ENCODE measurements around the gene ZNF423. TPM values are rescaled to one million over a fixed set of nuclear protein-coding genes. Genes with fewer than 3 reads are reported as not detected.

The ZNF423 gene
- total RNA-seq, 1 experiment from 2014 or later: 0.49 TPM

GRCh38 chr16:49745311-49745747, 110.6 kb downstream of the ZNF423 start:
- H3K27me3 ChIP-seq (ENCODE audit: control insufficient read depth, insufficient read depth, low read length): peaks cover 6% of the 10 kb centered on the region
- CTCF ChIA-PET: no interaction called here
- intact Hi-C loops (cut with micrococcal nuclease; ENCODE audit: unreplicated experiment): no loop called here

GRCh38 chr16:49744244-49745220, 111.4 kb downstream of the ZNF423 start:
- ChIA-PET POLR2A (no interaction called here), CTCF (no interaction called here)
- TF ChIP-seq SIN3A (IDR thresholded peaks at IDR 0.05; ENCODE audit: borderline replicate concordance, insufficient read depth, low read depth, low read length) (no peak), POLR2AphosphoS5 (IDR thresholded peaks at IDR 0.05; ENCODE audit: low read depth, low read length) (no peak), CTCF (IDR thresholded peaks at IDR 0.05) (no peak), TCF7L2 (IDR thresholded peaks at IDR 0.05; ENCODE audit: low read depth, low read length) (no peak), REST (IDR thresholded peaks at IDR 0.05; ENCODE audit: insufficient read depth in 1 of 2, low read depth in 2 of 2, low read length in 1 of 2) (no peak)
- ATAC-seq: no peak
- Histone ChIP-seq H3K27me3 (ENCODE audit: control insufficient read depth, insufficient read depth, low read length) (peaks cover 6% of the 10 kb centered on the region), H3K9me3 (ENCODE audit: control insufficient read depth, insufficient read depth, low read depth, low read length) (no peaks in the 10 kb centered on the region), H3K4me3 (ENCODE audit: low read depth in 2 of 2, low read length in 2 of 2) (no peak overlapping the region), H3K27ac (ENCODE audit: low read length) (no peak overlapping the region), H3K4me1 (ENCODE audit: control insufficient read depth, insufficient read depth, low read length) (no peaks in the 10 kb centered on the region), H3K36me3 (ENCODE audit: control insufficient read depth, insufficient read depth, low read length) (no peaks in the 10 kb centered on the region)
- intact Hi-C loops (cut with micrococcal nuclease; ENCODE audit: unreplicated experiment) (no loop called here), in situ Hi-C loops (cut with HindIII; ENCODE audit: low pct_unique_long_range_greater_than_20kb, low sequenced_read_pairs) (no loop called here)
- no peak for DNase-seq (ENCODE audit: low read depth, low spot score)
- no TSS peak for BruUV-seq (replicated peaks)

More at GRCh38 chr16:49745311-49745747, 110.6 kb downstream of the ZNF423 start:
- no peaks in the 10 kb centered on the region for H3K9me3 ChIP-seq (ENCODE audit: control insufficient read depth, insufficient read depth, low read depth, low read length)
- no peak overlapping the region for H3K4me3 ChIP-seq (ENCODE audit: low read depth in 2 of 2, low read length in 2 of 2)
- no peak overlapping the region for H3K27ac ChIP-seq (ENCODE audit: low read length)
- no peaks in the 10 kb centered on the region for H3K4me1 ChIP-seq (ENCODE audit: control insufficient read depth, insufficient read depth, low read length)
- in situ Hi-C loops (cut with HindIII; ENCODE audit: low pct_unique_long_range_greater_than_20kb, low sequenced_read_pairs): no loop called here
- no peaks in the 10 kb centered on the region for H3K36me3 ChIP-seq (ENCODE audit: control insufficient read depth, insufficient read depth, low read length)
- POLR2A ChIA-PET: no interaction called here
- TF ChIP-seq CTCF (IDR thresholded peaks at IDR 0.05): no peak
- ATAC-seq: no peak
- DNase-seq (ENCODE audit: low read depth, low spot score): no peak
- no TSS peak for BruUV-seq (replicated peaks)
